SKM-1 (cell line): ENCODE measurements around the gene GLYAT.

Experiments
- DNase-seq: peaks from one replicate; lab custom pipeline; 2025; ENCODE audit not compliant: unreplicated experiment; lab: John Stamatoyannopoulos, UW

GLYAT gene

GRCh38 chr11:58731819-58732218, at the start of gene GLYAT:
TSS of gene GLYAT (minus strand) at chr11:58731943. CDS start at chr11:58724496, 7,447 bp downstream.
- DNase-seq: no peak

GRCh38 chr11:58781345-58781744, 49.6 kb upstream of the GLYAT start:
- DNase-seq: no peak

GRCh38 chr11:58780578-58780977, 48.8 kb upstream of the GLYAT start:
- no peak for DNase-seq

GRCh38 chr11:58776891-58777710, 45.4 kb upstream of the GLYAT start:
- DNase-seq: no peak

- no peak for DNase-seq
Measured at GRCh38 chr11:58775066-58775708, 43.4 kb upstream of the GLYAT start.

GRCh38 chr11:58774164-58774593, 42.4 kb upstream of the GLYAT start:
- DNase-seq: no peak

GRCh38 chr11:58773337-58773736, 41.6 kb upstream of the GLYAT start:
- DNase-seq: no peak

GRCh38 chr11:58772329-58773285, 40.9 kb upstream of the GLYAT start:
- no peak for DNase-seq

- no peak for DNase-seq
Measured at GRCh38 chr11:58771458-58771855, 39.7 kb upstream of the GLYAT start.

GRCh38 chr11:58770627-58771457, 39.1 kb upstream of the GLYAT start:
- DNase-seq: no peak

GRCh38 chr11:58770166-58770565, 38.4 kb upstream of the GLYAT start:
- no peak for DNase-seq

GRCh38 chr11:58769308-58769707, 37.6 kb upstream of the GLYAT start:
- DNase-seq: no peak

- no peak for DNase-seq
Measured at GRCh38 chr11:58768137-58768536, 36.4 kb upstream of the GLYAT start.

- no peak for DNase-seq
Measured at GRCh38 chr11:58765078-58765477, 33.3 kb upstream of the GLYAT start.

GRCh38 chr11:58763120-58763490, 31.4 kb upstream of the GLYAT start:
- no peak for DNase-seq

GRCh38 chr11:58762284-58763119, 30.8 kb upstream of the GLYAT start:
- DNase-seq: no peak

GRCh38 chr11:58757439-58757838, 25.7 kb upstream of the GLYAT start:
- DNase-seq: no peak

- DNase-seq: no peak
Measured at GRCh38 chr11:58745705-58746364, 14.1 kb upstream of the GLYAT start.
